ENCODE measurements around the gene ESYT1.
"Not testable (repeated sequence)": the region's sequence is repeated elsewhere in the genome, so short reads cannot be mapped to it uniquely, and the experiment has no call there.

The ESYT1 gene

GRCh38 chr12:56129206-56129941 lies 1.3 kb downstream of the ESYT1 start:
- peak; percentile 14 to 63 (median 41) for DNase-seq

GRCh38 chr12:56129942-56130495 lies 2.0 kb downstream of the ESYT1 start:
- no peak for DNase-seq

- DNase-seq = no peak
Observed at GRCh38 chr12:56130876-56131275, 2.8 kb downstream of the ESYT1 start.

DNA sequence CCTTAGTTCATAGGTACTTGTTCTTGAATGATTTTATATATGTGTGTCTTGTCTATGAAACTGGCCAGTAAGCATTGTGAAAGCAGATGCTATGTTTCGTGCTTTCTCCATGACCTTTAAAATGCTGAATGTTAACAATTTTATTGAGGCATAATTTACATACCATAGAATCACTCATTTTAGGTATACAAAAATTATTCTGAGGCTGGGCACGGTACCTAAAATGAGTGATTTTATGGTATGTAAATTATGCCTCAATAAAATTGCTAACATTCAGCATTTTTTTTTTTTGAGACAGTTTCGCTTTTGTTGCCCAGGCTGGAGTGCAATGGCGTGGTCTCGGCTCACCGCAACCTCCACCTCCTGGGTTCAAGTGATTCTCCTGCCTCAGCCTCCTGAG lies 6.8 kb downstream of the ESYT1 start:
- no peak for DNase-seq

- DNase-seq = no peak
Observed at GRCh38 chr12:56137853-56138571, 9.9 kb downstream of the ESYT1 start.

GRCh38 chr12:56141946-56142784 lies 14.1 kb downstream of the ESYT1 start:
- DNase-seq = no peak

DNA sequence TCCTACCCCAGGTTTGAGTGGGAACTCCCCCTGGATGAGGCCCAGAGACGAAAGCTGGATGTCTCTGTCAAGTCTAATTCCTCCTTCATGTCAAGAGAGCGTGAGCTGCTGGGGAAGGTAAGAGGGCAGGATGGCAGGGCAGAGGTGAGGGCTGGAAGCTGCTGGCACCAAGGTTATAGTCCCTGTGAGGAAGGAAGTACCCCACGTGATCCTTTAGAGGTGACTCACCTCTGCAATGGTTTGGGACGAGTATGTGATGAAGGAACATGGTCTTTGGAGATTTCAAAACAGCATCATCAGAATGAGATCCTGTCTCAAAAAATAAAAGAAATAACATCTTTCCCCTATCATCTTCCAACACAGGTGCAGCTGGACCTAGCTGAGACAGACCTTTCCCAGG lies 15.2 kb downstream of the ESYT1 start:
- DNase-seq = no peak

- no peak for DNase-seq
Observed at GRCh38 chr12:56143870-56144269, 15.8 kb downstream of the ESYT1 start.

DNA sequence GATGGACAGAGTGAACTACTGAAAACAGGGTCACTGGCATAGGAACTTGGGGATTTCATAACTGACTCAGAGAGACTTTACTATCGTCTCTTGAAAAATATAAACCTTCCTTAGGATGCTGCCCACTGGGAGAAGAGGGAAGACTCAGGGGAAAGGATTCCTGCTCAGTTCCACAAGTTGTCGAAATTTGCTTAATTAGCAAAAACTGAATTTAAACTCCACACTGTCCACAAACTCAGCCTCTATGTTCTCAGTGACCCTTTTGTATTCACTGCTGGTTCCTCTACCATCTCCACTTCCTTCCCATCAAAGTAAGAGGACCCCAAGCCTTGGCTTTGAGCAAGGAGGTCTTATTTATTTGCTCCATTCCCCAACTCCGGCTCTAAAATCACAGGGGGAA lies 17.1 kb downstream of the ESYT1 start:
- DNase-seq = no peak

DNA sequence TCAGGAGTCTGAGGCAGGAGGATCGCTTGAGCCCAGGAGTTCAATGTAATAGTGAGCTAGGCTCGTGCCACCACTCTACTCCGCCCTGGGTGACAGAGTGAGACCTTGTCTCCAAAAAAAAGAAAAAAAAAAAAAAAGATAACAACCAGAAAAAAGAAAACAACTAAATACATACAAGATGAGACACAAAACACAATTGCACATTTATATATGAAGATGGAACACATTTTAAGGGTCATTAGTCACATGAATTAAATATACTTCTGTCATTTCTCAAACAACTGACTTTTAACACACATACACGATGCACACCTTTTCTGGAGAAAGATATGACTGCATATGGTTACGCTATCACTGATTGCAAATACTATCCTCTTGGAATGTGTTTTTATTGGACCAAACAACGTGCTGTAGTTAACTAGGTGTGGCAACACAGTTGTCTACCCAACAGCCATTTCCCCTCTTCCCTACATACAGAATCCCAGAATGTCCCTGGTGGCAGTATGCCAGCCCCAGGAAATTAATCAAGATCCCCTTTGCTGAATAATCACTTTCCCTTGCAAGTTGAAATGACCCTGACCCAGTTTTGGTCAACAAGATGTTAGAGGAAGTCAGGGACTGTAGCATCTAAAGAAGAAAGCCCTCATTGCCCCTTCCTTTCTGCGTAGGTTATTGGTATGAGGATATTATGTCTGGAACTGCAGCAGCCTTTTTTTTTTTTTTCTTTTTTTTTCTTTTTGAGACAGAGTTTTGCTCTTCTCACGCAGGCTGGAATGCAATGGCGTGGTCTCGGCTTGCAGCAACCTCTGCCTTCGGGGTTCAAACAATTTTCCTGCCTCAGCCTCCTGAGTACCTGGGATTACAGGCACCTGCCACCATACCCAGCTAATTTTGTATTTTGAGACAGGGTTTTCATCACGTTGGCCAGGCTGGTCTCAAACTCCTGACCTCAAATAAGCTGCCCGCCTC lies 18.7 kb downstream of the ESYT1 start:
- no peak for DNase-seq

DNA sequence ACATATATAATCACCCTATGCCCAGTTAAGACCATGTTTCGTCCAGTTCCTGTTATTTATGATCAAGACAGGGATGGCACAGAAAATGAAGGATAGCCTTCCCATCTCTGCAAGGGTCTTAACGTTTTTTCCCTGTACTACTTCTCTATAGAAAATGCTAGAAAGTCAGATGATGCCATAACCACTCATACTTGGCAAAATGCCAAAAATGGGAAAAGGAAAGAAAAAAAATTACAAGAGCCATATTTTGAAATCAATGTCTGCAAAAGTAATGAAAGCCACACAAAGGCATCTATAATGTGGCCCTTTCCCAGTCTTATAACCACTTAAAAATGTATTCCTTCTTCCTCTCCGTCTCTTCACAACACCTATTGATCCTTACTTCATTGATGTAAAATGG lies 22.5 kb downstream of the ESYT1 start:
- no peak for DNase-seq

DNA sequence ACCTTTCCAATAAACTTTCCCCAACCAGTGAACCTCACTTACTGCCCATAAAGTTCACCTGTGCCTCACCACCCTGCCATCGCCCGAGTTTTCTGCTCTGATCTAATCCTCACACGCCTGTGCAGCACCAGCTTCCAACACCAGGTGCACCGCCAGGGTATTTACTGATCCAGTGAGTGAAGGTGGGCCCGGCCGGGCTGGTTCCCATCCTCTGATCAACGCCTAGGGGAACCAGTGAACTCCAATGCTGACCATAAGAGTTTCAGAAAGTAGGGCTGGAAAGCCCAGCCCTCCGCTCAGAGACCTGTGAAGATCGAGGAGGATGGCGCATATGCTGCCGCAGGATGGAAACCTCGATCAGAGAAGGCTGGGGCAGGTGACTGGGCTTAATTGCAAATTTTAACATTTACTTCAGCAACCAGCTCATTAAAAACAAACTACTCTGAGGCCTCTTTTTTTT lies 23.6 kb downstream of the ESYT1 start:
- peak; percentile 27 to 57 (median 50) for DNase-seq

DNA sequence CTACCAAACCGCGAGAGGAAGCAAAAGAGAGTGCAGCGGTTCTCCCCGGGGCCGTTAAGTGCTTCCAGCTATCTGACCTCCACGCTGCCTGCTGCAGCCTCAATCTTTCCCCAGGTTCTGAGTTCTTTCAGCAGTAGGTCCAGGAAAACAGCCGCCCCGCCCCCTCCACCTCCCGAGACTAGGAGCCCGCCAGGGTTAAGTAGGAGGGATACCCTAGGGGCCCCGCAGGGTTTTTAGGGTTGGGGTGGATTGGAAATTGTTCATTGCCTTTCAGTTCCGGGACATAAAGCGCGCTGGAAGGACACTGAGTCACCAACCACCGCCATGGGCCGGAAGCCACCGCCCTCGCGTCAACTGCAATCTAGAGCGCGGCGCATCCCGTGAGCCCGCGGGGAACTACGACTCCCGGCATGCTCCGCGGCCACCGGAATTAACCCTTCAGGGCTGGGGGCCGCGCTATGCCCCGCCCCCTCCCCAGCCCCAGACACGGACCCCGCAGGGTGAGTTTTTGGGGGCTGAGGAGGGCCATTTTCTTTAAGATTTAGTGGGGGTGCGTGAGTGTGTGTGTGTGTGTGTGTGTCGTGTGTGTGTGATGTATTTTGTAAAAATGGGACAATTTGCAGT lies 24.2 kb downstream of the ESYT1 start, which contains the start of gene MYL6B:
TSS of gene MYL6B (plus strand) at position 456 of the 624 bp plus-strand sequence. CDS start 1,332 bp downstream, outside the sequence.
- peak; percentile 86 to 91 (median 88) for DNase-seq

DNA sequence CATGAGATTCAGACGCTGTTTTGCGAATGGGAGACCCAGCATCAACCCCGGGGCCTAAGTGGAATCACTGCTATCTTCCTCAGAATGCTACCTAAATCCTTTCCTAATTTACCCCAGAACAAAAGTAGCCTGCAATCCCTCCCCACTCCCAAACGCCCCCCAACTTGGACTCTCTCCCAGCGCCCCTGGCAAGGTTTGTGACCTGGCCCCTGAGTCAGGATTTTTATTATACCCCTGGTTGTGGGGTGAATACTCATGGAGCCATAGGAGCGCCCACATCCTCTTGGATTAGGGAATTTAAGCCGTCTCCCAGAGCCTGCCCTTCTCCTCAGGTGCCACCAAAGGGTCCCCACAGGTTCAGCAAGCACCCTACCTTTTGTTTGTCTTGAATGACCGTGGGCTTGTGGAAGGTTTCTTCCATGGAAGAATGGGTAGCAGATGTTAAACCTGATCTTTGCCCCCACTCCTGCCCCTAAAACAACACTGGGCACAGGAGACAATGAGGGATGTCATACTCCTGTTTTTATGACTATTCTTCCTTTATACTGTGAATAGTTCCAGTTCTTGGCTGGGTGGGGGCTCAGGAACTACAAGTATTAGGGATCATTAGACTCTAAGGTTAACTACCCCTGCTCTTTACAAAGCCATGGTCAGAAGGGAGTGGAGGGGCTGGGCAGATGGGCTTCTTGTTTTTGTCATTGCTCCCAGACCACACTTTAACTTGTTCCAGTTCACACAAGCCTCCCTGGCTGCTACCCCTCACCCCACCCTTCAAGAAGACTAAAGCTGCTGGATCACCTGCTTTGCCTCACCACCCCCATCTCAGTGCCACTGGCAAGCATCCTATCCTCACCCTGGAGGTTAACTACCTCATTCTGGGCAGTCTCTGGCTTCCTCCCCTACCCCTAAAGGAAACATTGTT lies 24.9 kb downstream of the ESYT1 start:
- no peak for DNase-seq

GRCh38 chr12:56153678-56154065 lies 25.6 kb downstream of the ESYT1 start:
- DNase-seq = no peak

- no peak for DNase-seq
Observed at GRCh38 chr12:56154246-56154771, 26.2 kb downstream of the ESYT1 start.

GRCh38 chr12:56154818-56155217 lies 26.8 kb downstream of the ESYT1 start:
- DNase-seq = no peak

GRCh38 chr12:56155256-56155845 lies 27.3 kb downstream of the ESYT1 start:
- DNase-seq = no peak

GRCh38 chr12:56156464-56157200 lies 28.6 kb downstream of the ESYT1 start:
- DNase-seq = not testable (repeated sequence)
